GM12874 (cell line): ENCODE measurements around the gene MRPS34.

Experiments used
- TF ChIP-seq, protein P1 (sequence below): IDR thresholded peaks from 2 replicates; pipeline ENCODE4 v1.5.1; 2011; ENCODE audit warnings: low read depth, mild to moderate bottlenecking, control low read depth, low read length, moderate library complexity; ENCODE audit not compliant: insufficient read depth

MRPS34 gene

DNA sequence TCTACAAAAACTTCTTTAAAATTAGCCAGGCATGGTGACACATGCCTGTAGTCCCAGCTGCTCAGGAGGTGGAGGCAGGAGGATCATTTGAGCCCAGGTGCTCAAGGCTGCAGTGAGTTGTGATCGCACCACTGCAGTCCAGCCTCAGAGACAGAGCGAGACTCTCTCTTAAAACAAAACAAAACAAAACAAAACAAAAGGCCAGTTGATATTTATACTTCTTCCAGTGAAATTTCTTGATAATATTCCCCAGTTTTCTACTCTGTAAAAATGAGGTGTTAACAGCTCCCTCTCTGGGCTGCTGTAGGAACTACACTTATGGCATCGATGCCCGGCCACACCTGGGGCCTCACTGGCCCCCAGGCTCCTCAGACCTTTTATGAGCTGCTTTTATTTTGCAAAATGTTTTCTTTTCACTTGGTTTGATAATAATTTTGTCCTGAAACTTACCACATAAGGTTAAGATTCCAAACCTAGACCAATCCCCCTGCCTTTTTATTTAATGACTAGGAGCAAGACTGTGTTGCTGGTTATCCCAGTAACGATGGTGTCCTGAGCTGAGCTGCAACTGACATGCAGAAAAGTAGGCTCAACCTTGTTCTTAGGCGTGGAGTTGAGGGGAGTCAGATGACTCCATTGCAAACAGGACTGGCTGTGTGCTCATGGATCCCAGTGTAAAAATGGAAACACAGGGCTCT, 49.3 kb downstream of the MRPS34 start:
- TF ChIP-seq, protein P1, sequence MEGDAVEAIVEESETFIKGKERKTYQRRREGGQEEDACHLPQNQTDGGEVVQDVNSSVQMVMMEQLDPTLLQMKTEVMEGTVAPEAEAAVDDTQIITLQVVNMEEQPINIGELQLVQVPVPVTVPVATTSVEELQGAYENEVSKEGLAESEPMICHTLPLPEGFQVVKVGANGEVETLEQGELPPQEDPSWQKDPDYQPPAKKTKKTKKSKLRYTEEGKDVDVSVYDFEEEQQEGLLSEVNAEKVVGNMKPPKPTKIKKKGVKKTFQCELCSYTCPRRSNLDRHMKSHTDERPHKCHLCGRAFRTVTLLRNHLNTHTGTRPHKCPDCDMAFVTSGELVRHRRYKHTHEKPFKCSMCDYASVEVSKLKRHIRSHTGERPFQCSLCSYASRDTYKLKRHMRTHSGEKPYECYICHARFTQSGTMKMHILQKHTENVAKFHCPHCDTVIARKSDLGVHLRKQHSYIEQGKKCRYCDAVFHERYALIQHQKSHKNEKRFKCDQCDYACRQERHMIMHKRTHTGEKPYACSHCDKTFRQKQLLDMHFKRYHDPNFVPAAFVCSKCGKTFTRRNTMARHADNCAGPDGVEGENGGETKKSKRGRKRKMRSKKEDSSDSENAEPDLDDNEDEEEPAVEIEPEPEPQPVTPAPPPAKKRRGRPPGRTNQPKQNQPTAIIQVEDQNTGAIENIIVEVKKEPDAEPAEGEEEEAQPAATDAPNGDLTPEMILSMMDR: peak; percentile 70
